Mucosa of stomach (tissue), 1 donor: ENCODE results near the gene SSR2.

Source experiments
- H3K27me3 ChIP-seq: one replicate; pipeline ENCODE4 v1.7.0; 2013; ENCODE audit warnings: mild to moderate bottlenecking, low read length; ENCODE audit not compliant: control insufficient read depth, insufficient read depth
- H3K36me3 ChIP-seq: one replicate; pipeline ENCODE4 v1.7.0; 2013; ENCODE audit warnings: low read length; ENCODE audit not compliant: control insufficient read depth, insufficient read depth
- H3K4me1 ChIP-seq: one replicate; pipeline ENCODE4 v1.7.0; 2013; ENCODE audit warnings: mild to moderate bottlenecking, low read length; ENCODE audit not compliant: control insufficient read depth, insufficient read depth
- H3K4me3 ChIP-seq: one replicate; pipeline ENCODE4 v1.7.0; 2013; ENCODE audit warnings: low read length
- H3K9ac ChIP-seq: one replicate; pipeline ENCODE4 v1.7.0; 2013; ENCODE audit warnings: mild to moderate bottlenecking, low read length, moderate library complexity
- H3K9me3 ChIP-seq: one replicate; pipeline ENCODE4 v1.7.0; 2013; ENCODE audit warnings: mild to moderate bottlenecking, low read length, moderate library complexity; ENCODE audit not compliant: control insufficient read depth
- donor health status: Pancreatic carcinoma.

The SSR2 gene

DNA sequence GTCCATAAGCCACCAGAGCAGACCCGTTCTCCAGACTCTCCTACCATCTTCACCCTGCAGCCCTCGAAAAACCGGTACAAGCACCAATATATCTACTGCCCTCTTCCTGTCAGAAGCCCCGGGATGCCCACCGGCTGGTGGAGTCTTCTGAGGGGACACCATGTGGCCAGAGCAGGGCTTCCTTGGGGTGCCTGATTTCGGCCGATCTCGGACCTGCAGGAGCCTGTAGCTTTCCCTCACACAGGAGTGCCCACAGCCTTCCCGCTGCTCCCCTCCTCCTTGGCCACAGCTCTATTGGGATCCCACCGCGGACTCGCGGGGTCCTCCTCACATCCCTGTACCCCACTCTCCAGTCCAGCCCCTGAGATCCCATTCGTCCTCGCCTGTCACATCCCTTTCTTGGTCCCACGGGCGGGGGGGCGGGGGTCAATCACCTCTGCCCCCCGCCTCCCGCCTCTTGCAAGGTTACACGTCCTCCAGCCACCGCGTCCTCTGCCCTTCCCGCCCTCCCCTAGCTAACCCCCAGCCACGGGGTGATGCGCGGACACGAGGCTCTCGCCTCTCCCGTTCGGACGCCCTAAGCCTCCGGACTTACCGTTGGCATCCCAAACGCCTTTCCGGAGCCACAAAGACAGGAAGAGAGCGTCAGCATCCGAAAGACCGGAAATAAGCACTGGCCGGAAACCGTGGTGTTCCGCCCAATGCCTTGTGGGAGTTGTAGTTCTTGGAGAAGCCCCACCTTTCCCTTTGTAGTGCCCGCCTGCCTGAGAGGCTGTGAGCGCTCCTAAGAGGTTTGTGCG, at the start of gene SSR2:
SSR2 (minus strand) TSS at position 659 of the 800 bp plus-strand sequence. CDS start 784 bp downstream, outside the sequence.
- no peaks in the 10 kb centered on the region for H3K9me3 ChIP-seq
- H3K4me3 ChIP-seq, result peak within 1 kb of the TSS; percentile 64
- H3K9ac ChIP-seq, result peak within 1 kb of the TSS; percentile 73
- no peaks in the 10 kb centered on the region for H3K36me3 ChIP-seq
- H3K4me1 ChIP-seq, result peaks cover 8% of the 10 kb centered on the region
- H3K27me3 ChIP-seq, result no peaks in the 10 kb centered on the region

DNA sequence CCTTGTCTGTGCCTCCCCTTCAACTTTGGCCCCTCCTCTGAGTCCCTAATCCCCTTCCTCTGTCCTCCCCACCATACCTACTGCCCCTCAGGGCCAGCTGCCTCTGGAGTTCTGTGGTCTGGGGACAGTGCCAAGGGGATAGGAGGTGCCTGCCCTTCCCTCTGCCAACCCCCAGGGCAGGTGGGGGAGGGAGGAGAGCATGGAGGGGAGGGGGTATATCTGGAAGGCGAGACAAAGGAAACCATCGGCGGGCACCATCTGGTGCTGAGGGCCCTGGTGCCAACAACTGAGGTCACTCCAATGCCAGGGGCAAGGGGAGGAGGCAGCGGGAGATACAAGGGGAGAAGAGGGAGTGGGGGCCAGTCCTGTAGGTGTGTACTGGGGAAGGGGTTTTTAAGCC, 49.8 kb upstream of the SSR2 start:
- Histone ChIP-seq H3K4me1 (no peaks in the 10 kb centered on the region), H3K9me3 (no peaks in the 10 kb centered on the region), H3K36me3 (no peaks in the 10 kb centered on the region), H3K27me3 (no peaks in the 10 kb centered on the region), H3K4me3 (no peak overlapping the region), H3K9ac (no peak overlapping the region)

GRCh38 chr1:156069490-156070455, 49.0 kb upstream of the SSR2 start:
- H3K4me1 ChIP-seq, result no peaks in the 10 kb centered on the region
- no peak overlapping the region for H3K9ac ChIP-seq
- no peak overlapping the region for H3K4me3 ChIP-seq
- H3K27me3 ChIP-seq, result no peaks in the 10 kb centered on the region
- no peaks in the 10 kb centered on the region for H3K9me3 ChIP-seq
- no peaks in the 10 kb centered on the region for H3K36me3 ChIP-seq

DNA sequence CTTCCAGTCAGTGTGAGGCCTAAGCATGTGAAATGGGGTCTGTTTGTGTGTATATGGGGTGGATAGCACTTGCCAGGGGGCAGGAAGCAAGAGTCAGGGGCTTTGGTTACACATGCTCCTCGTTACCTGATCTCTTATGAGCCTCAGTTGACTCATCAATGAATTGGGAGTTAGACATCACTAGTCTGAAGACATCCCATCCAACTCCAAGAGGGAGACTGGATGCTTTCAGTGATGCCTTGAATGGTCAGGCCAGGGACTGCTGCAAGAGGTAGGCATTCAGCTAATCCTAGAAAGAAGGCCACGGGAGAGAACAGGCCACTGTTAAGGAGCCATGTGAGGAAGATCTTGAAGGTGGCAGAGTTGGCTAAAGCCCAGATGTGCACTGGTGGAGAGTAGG, 46.5 kb upstream of the SSR2 start:
- Histone ChIP-seq H3K27me3 (no peaks in the 10 kb centered on the region), H3K4me1 (peaks cover 11% of the 10 kb centered on the region), H3K4me3 (no peak overlapping the region), H3K36me3 (no peaks in the 10 kb centered on the region), H3K9ac (no peak overlapping the region), H3K9me3 (no peaks in the 10 kb centered on the region)

GRCh38 chr1:156065871-156066270, 45.1 kb upstream of the SSR2 start:
- no peaks in the 10 kb centered on the region for H3K27me3 ChIP-seq
- H3K9me3 ChIP-seq, result no peaks in the 10 kb centered on the region
- peaks cover 11% of the 10 kb centered on the region for H3K4me1 ChIP-seq
- H3K9ac ChIP-seq, result no peak overlapping the region
- no peak overlapping the region for H3K4me3 ChIP-seq
- no peaks in the 10 kb centered on the region for H3K36me3 ChIP-seq

DNA sequence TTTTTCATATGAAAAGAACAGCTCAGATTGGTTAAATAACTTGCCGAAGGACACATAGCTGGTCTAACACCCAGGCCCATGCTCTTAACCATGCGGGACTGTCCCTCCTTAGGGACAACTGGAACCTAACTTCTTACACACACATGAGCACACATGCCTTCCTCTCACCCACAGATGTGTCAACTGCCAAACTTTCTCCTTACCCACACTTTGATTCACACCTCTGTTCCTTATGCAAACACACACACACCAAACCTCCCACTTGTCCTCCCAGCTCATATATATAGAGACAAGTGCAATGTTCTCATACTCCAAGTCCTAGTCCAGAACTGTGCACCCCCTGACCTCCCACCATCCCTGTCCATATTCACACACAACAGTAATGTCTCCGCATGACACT, 44.5 kb upstream of the SSR2 start:
- Histone ChIP-seq H3K27me3 (no peaks in the 10 kb centered on the region), H3K9me3 (no peaks in the 10 kb centered on the region), H3K4me1 (peaks cover 11% of the 10 kb centered on the region), H3K36me3 (no peaks in the 10 kb centered on the region), H3K4me3 (no peak overlapping the region), H3K9ac (no peak overlapping the region)

- H3K9me3 ChIP-seq, result no peaks in the 10 kb centered on the region
Measured at GRCh38 chr1:156064615-156065014, 43.9 kb upstream of the SSR2 start.

DNA sequence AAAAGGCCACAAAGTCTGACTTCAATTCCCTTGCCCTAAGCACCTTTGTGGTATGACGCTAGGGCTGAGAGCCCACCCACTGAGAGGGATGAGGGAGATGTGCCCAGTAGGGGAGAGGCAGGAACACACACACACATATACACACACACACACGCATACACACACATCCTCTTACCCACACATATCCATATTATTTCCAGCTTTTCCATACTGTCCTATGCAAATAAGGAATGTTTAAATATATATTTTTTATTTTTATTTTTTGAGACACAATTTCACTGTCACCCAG, 43.2 kb upstream of the SSR2 start:
- Histone ChIP-seq H3K9me3 (no peaks in the 10 kb centered on the region), H3K4me1 (peaks cover 11% of the 10 kb centered on the region), H3K36me3 (no peaks in the 10 kb centered on the region), H3K9ac (no peak overlapping the region), H3K4me3 (no peak overlapping the region), H3K27me3 (no peaks in the 10 kb centered on the region)

More at GRCh38 chr1:156064615-156065014, 43.9 kb upstream of the SSR2 start:
- Histone ChIP-seq H3K4me1 (peaks cover 11% of the 10 kb centered on the region), H3K4me3 (no peak overlapping the region), H3K9ac (no peak overlapping the region), H3K27me3 (no peaks in the 10 kb centered on the region), H3K36me3 (no peaks in the 10 kb centered on the region)

DNA sequence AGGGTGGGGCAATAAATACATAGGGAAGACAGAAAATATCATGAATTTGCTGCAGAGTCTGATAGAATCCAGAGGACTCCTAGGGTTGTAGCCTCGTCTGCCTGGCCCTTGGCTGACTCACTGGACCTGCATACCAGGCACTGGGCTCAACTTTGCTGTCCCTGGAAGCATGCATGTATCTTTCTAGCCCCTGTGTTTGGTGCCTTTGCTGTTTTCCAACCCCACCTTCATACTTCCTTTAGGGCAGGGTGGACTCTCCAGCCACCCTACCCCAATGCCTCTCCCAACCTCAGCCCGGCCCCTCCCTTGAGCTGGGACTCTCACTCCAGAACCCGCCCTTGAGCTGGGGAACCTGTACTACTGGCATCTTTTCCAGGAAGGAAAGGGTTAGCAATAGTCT, 41.4 kb upstream of the SSR2 start:
- H3K36me3 ChIP-seq, result no peaks in the 10 kb centered on the region
- no peaks in the 10 kb centered on the region for H3K9me3 ChIP-seq
- H3K27me3 ChIP-seq, result no peaks in the 10 kb centered on the region
- peak overlapping the region; percentile 79 for H3K4me3 ChIP-seq
- H3K4me1 ChIP-seq, result peaks cover 11% of the 10 kb centered on the region
- H3K9ac ChIP-seq, result peak overlapping the region; percentile 84

GRCh38 chr1:156060937-156061636, 40.3 kb upstream of the SSR2 start, which contains the start of gene RAB25:
Gene RAB25 (plus strand): TSS chr1:156061160. CDS start chr1:156061401, 241 bp downstream.
- H3K9ac ChIP-seq, result peak within 1 kb of the TSS; percentile 84
- H3K9me3 ChIP-seq, result no peaks in the 10 kb centered on the region
- peak within 1 kb of the TSS; percentile 79 for H3K4me3 ChIP-seq
- H3K27me3 ChIP-seq, result no peaks in the 10 kb centered on the region
- H3K36me3 ChIP-seq, result no peaks in the 10 kb centered on the region
- H3K4me1 ChIP-seq, result peaks cover 11% of the 10 kb centered on the region

DNA sequence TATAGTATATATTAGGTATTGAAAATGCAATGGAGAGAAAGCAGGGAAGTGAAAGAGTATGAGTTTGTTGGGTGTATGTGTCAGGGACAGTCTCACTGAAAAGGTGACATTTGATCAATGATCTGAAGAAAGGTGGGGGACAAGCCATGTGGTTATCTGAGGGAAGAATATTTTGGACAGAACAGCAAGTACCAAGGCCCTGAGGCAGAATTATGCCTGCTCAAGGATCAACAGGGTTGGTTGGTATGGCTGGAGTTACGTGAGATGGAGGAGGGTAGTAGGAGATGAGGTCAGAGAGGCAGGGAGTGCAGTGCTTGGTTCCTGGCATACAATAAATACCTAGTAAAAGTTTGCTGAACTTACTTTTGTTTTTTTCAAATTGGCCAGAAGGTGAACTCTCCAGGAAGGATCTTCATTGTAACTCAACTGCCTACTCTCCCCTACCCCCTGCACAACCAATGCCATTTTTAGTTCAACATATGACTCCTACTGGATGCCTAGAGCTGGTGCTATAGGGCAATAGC, 35.6 kb upstream of the SSR2 start:
- Histone ChIP-seq H3K27me3 (no peaks in the 10 kb centered on the region), H3K9ac (no peak overlapping the region), H3K9me3 (no peaks in the 10 kb centered on the region), H3K4me3 (no peak overlapping the region), H3K36me3 (no peaks in the 10 kb centered on the region), H3K4me1 (peaks cover 8% of the 10 kb centered on the region)
